ENCODE data around the gene DEFB108B. TPM values are rescaled to one million over a fixed set of nuclear protein-coding genes. Genes with fewer than 3 reads are reported as not detected.
A peak's percentile ranks its signal among the peaks of the same experiment; 100 is the strongest.
"Not testable (repeated sequence)": the region's sequence is repeated elsewhere in the genome, so short reads cannot be mapped to it uniquely, and the experiment has no call there.

Gene DEFB108B
- total RNA-seq, 1 experiment from 2014 or later = not detected

- H3K27ac Mint-ChIP-seq (ENCODE audit: unreplicated experiment) = peak overlapping the region; percentile 67
- intact Hi-C loops (cut with micrococcal nuclease; ENCODE audit: unreplicated experiment) = not testable (repeated sequence)
These were observed 10.4 kb downstream of the DEFB108B start for GRCh38 chr11:71843355-71843754.

GRCh38 chr11:71843858-71844257 is 10.9 kb downstream of the DEFB108B start:
- Histone ChIP-seq H3K9me3 (peaks cover 4% of the 10 kb centered on the region), H3K4me3 (ENCODE audit: low read depth, low read length) (no peak overlapping the region), H3K4me1 (peaks cover 9% of the 10 kb centered on the region; the same call in 1 of the 2 replicates), H3K36me3 (ENCODE audit: control insufficient read depth, insufficient read depth, low read length) (no peaks in the 10 kb centered on the region), H3K27me3 (replicated peaks; ENCODE audit: control insufficient read depth, insufficient read depth, low read length) (no peaks in the 10 kb centered on the region)
- no TSS peak for BruUV-seq (replicated peaks)
- TF ChIP-seq, protein P1, sequence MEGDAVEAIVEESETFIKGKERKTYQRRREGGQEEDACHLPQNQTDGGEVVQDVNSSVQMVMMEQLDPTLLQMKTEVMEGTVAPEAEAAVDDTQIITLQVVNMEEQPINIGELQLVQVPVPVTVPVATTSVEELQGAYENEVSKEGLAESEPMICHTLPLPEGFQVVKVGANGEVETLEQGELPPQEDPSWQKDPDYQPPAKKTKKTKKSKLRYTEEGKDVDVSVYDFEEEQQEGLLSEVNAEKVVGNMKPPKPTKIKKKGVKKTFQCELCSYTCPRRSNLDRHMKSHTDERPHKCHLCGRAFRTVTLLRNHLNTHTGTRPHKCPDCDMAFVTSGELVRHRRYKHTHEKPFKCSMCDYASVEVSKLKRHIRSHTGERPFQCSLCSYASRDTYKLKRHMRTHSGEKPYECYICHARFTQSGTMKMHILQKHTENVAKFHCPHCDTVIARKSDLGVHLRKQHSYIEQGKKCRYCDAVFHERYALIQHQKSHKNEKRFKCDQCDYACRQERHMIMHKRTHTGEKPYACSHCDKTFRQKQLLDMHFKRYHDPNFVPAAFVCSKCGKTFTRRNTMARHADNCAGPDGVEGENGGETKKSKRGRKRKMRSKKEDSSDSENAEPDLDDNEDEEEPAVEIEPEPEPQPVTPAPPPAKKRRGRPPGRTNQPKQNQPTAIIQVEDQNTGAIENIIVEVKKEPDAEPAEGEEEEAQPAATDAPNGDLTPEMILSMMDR (IDR thresholded peaks at IDR 0.05; ENCODE audit: insufficient read depth in 1 of 2, low read depth in 1 of 2, low read length in 1 of 2, severe bottlenecking in 1 of 2, unreplicated experiment in 1 of 2) = no peak
- Mint-ChIP-seq H3K27me3 (ENCODE audit: insufficient read depth, unreplicated experiment) (peaks cover 3% of the 10 kb centered on the region), H3K4me3 (ENCODE audit: unreplicated experiment) (no peak overlapping the region), H3K27ac (ENCODE audit: unreplicated experiment) (no peak overlapping the region), H3K9me3 (ENCODE audit: unreplicated experiment) (no peaks in the 10 kb centered on the region), H3K4me1 (ENCODE audit: low read depth, unreplicated experiment) (peaks cover 9% of the 10 kb centered on the region), H3K36me3 (ENCODE audit: insufficient read depth, unreplicated experiment) (peaks cover 5% of the 10 kb centered on the region)
- no peak for DNase-seq
- ChIA-PET POLR2A (no interaction called here), CTCF (no interaction called here)
- intact Hi-C loops (cut with micrococcal nuclease; ENCODE audit: unreplicated experiment) = no loop called here

More at GRCh38 chr11:71843355-71843754, 10.4 kb downstream of the DEFB108B start:
- H3K36me3 Mint-ChIP-seq (ENCODE audit: insufficient read depth, unreplicated experiment); H3K9me3 ChIP-seq; POLR2A ChIA-PET; H3K4me1 Mint-ChIP-seq (ENCODE audit: low read depth, unreplicated experiment); DNase-seq; H3K36me3 ChIP-seq (ENCODE audit: control insufficient read depth, insufficient read depth, low read length); CTCF ChIA-PET; H3K4me3 ChIP-seq (ENCODE audit: low read depth, low read length); BruUV-seq (replicated peaks); H3K27me3 Mint-ChIP-seq (ENCODE audit: insufficient read depth, unreplicated experiment); H3K27me3 ChIP-seq (replicated peaks; ENCODE audit: control insufficient read depth, insufficient read depth, low read length); H3K4me3 Mint-ChIP-seq (ENCODE audit: unreplicated experiment); H3K9me3 Mint-ChIP-seq (ENCODE audit: unreplicated experiment); H3K4me1 ChIP-seq: not testable (repeated sequence)

DNA sequence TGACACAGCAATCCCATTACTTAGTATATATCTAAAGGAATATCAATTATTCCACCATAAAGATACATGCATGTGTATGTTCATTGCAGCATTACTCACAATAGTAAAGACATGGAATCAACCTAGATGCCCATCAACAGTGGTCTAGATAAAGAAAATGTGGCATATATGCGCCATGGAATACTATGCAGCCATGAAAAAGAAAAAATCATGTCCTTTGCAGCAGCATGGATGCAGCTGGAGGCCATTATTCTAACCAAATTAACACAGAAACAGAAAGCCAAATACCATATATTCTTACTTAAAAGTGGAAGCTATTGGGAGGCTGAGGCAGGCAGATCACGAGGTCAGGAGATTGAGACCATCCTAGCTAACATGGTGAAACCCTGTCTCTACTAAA is 20.9 kb downstream of the DEFB108B start:
- H3K4me3 Mint-ChIP-seq (ENCODE audit: unreplicated experiment); H3K9me3 Mint-ChIP-seq (ENCODE audit: unreplicated experiment); BruUV-seq (replicated peaks); intact Hi-C loops (cut with micrococcal nuclease; ENCODE audit: unreplicated experiment); POLR2A ChIA-PET; H3K36me3 ChIP-seq (ENCODE audit: control insufficient read depth, insufficient read depth, low read length); H3K27me3 ChIP-seq (replicated peaks; ENCODE audit: control insufficient read depth, insufficient read depth, low read length); H3K9me3 ChIP-seq; DNase-seq; H3K27ac Mint-ChIP-seq (ENCODE audit: unreplicated experiment); H3K4me1 Mint-ChIP-seq (ENCODE audit: low read depth, unreplicated experiment); H3K27me3 Mint-ChIP-seq (ENCODE audit: insufficient read depth, unreplicated experiment); H3K36me3 Mint-ChIP-seq (ENCODE audit: insufficient read depth, unreplicated experiment); H3K4me1 ChIP-seq; H3K4me3 ChIP-seq (ENCODE audit: low read depth, low read length): not testable (repeated sequence)
- CTCF ChIA-PET = interaction anchor here (0.7 kb wide), 1 partner anchor 130 kb away, joined by 10 read pairs; no protein-coding TSS in a partner anchor

DNA sequence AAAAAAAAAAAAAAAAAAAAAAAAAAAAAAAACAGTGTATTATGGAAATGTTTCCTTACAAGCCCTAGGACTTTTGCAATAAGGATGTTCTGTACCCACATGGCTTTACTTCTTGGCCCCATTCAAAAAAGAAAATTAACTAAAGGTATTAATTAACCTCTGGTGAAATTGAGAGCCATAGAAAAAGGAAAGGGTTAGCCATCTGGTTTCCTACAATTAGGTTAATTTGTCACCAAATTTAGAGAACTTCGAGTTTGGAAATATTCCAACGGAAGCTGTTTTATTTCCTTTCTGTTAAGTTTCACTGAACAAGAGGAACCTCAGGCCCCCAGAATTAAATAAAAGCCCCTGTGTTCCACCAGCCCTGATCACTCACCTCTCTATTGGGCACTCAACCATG is 22.9 kb downstream of the DEFB108B start:
- H3K36me3 Mint-ChIP-seq (ENCODE audit: insufficient read depth, unreplicated experiment); H3K4me1 ChIP-seq; H3K9me3 Mint-ChIP-seq (ENCODE audit: unreplicated experiment); H3K4me3 ChIP-seq (ENCODE audit: low read depth, low read length); H3K27me3 Mint-ChIP-seq (ENCODE audit: insufficient read depth, unreplicated experiment); DNase-seq; POLR2A ChIA-PET; H3K27me3 ChIP-seq (replicated peaks; ENCODE audit: control insufficient read depth, insufficient read depth, low read length); CTCF ChIA-PET; H3K4me1 Mint-ChIP-seq (ENCODE audit: low read depth, unreplicated experiment); BruUV-seq (replicated peaks); intact Hi-C loops (cut with micrococcal nuclease; ENCODE audit: unreplicated experiment); H3K36me3 ChIP-seq (ENCODE audit: control insufficient read depth, insufficient read depth, low read length); H3K4me3 Mint-ChIP-seq (ENCODE audit: unreplicated experiment); H3K9me3 ChIP-seq; H3K27ac Mint-ChIP-seq (ENCODE audit: unreplicated experiment): not testable (repeated sequence)

DNA sequence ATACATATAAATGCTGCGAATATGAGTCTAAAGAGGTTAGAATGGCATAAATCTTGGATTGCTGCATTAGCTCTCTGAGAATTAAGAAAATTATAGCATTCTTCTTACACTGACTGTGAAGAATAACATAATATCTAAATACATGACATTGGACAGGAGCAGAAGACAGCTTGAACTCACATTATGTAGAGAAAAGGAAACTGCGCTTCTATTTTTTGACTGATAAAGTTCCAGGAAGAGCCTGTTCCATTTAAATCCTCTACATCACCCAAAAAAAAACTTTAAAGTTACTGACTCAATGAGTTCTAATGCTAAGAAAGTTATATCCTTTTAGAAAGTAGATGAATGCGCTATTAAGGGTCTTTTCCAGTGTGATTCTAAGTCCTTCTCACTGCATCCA is 27.8 kb downstream of the DEFB108B start:
- H3K27me3 ChIP-seq (replicated peaks; ENCODE audit: control insufficient read depth, insufficient read depth, low read length); DNase-seq; H3K36me3 Mint-ChIP-seq (ENCODE audit: insufficient read depth, unreplicated experiment); H3K4me3 ChIP-seq (ENCODE audit: low read depth, low read length); H3K27ac Mint-ChIP-seq (ENCODE audit: unreplicated experiment); H3K9me3 ChIP-seq; BruUV-seq (replicated peaks); POLR2A ChIA-PET; H3K4me1 ChIP-seq; CTCF ChIA-PET; H3K4me1 Mint-ChIP-seq (ENCODE audit: low read depth, unreplicated experiment); H3K27me3 Mint-ChIP-seq (ENCODE audit: insufficient read depth, unreplicated experiment); H3K36me3 ChIP-seq (ENCODE audit: control insufficient read depth, insufficient read depth, low read length); H3K4me3 Mint-ChIP-seq (ENCODE audit: unreplicated experiment); H3K9me3 Mint-ChIP-seq (ENCODE audit: unreplicated experiment): not testable (repeated sequence)
- intact Hi-C loops (cut with micrococcal nuclease; ENCODE audit: unreplicated experiment) = loop anchor here (10.0 kb wide), 1 partner anchor 114 kb away; no protein-coding TSS in a partner anchor

All from Caco-2 (cell line).